Erythroblast (primary cell): ENCODE results near the gene SLC25A10.

Source experiments
- GATA1 ChIP-seq: IDR thresholded peaks from 2 replicates; pipeline ENCODE4 v1.6.1; 2011; ENCODE audit warnings: low read depth, mild to moderate bottlenecking, control low read depth, low read length, moderate library complexity
- POLR2A ChIP-seq: IDR thresholded peaks from 2 replicates; pipeline ENCODE4 v1.6.1; 2011; ENCODE audit warnings: mild to moderate bottlenecking, low read length

- TF ChIP-seq GATA1 (no peak), POLR2A (no peak)
Measured at GRCh38 chr17:81701288-81702071, 10.6 kb upstream of the SLC25A10 start.
